ENCODE measurements around the gene ZNF362.
"Not testable (repeated sequence)": the region's sequence is repeated elsewhere in the genome, so short reads cannot be mapped to it uniquely, and the experiment has no call there.

ZNF362 gene

GRCh38 chr1:33235521-33235920, 20.8 kb upstream of the ZNF362 start:
- TF ChIP-seq POLR2A (IDR thresholded peaks at IDR 0.05; ENCODE audit: low read depth, low read length): no peak
- DNase-seq (ENCODE audit: insufficient read length, low spot score) (no peak), FAIRE-seq (no peak)

- FAIRE-seq (no peak), DNase-seq (ENCODE audit: insufficient read length, low spot score) (no peak)
- TF ChIP-seq POLR2A (IDR thresholded peaks at IDR 0.05; ENCODE audit: low read depth, low read length): no peak
Observed at GRCh38 chr1:33236498-33236897, 19.8 kb upstream of the ZNF362 start.

GRCh38 chr1:33237579-33237978, 18.7 kb upstream of the ZNF362 start:
- no peak for FAIRE-seq
- DNase-seq (ENCODE audit: insufficient read length, low spot score): no peak
- no peak for TF ChIP-seq POLR2A (IDR thresholded peaks at IDR 0.05; ENCODE audit: low read depth, low read length)

DNA sequence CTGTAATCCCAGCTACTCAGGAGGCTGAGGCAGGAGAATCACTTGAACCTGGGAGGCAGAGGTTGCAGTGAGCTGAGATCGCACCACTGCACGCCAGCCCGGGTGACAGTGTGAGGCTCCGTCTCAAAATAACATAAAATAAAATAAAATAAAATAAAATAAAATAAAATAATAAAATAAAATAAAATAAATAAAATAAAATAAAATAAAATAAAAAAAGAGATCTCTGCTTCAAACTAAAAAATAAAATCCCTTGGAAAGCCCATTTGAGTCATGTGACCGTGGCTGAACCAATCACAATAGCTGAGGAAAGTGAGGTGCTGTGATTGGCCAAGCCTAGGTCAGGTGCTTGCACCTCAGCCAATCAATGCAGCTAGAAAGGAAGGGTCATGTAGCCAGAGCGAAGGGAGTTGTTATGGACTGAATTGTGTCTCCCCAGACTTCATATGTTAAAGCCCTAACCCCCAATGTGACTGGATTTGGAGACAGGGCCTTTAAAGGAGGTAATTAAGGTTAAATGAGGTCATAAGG, 18.0 kb upstream of the ZNF362 start:
- not testable (repeated sequence) for DNase-seq (ENCODE audit: insufficient read length, low spot score); FAIRE-seq

DNA sequence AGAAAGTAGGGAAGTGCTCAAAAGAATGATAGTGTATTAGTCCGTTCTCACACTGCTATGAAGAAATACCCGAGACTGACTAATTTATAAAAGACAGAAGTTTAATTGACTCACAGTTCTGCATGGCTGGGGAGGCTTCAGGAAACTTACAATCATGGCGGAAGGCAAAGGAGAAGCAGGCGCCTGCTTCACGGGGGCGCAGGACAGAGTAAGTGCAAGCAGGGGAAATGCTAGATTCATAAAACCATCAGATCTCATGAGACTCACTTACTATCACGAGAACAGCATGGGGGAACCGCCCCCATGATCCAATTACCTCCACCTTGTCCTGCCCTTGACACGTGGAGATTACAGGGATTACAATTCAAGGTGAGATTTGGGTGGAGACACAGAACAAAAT, 16.9 kb upstream of the ZNF362 start:
- not testable (repeated sequence) for DNase-seq (ENCODE audit: insufficient read length, low spot score); FAIRE-seq

- no peak for TF ChIP-seq POLR2A (IDR thresholded peaks at IDR 0.05; ENCODE audit: low read depth, low read length)
- FAIRE-seq (no peak), DNase-seq (ENCODE audit: insufficient read length, low spot score) (no peak)
Observed at GRCh38 chr1:33241866-33242265, 14.4 kb upstream of the ZNF362 start.

DNA sequence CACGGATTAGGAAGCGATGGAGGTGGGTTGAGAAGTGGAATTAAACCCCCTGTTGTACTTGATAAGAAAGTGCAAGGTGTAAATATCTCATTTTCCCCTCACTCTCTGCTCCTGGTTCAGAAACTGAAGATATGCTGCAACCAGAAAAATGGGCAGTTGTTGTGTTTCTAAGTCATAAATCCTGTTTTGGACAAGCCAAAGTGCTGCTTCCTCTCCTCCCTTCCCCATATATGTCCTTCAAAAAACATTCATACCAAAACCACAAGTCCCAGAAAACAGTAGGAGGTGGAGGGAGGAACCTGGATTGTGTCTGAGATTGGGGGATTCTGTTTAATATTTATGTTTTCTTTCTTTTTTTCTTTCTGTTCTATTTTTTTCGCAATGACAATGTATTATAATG, 13.6 kb upstream of the ZNF362 start:
- no peak for TF ChIP-seq POLR2A (IDR thresholded peaks at IDR 0.05; ENCODE audit: low read depth, low read length)
- DNase-seq (ENCODE audit: insufficient read length, low spot score) (no peak), FAIRE-seq (no peak)

DNA sequence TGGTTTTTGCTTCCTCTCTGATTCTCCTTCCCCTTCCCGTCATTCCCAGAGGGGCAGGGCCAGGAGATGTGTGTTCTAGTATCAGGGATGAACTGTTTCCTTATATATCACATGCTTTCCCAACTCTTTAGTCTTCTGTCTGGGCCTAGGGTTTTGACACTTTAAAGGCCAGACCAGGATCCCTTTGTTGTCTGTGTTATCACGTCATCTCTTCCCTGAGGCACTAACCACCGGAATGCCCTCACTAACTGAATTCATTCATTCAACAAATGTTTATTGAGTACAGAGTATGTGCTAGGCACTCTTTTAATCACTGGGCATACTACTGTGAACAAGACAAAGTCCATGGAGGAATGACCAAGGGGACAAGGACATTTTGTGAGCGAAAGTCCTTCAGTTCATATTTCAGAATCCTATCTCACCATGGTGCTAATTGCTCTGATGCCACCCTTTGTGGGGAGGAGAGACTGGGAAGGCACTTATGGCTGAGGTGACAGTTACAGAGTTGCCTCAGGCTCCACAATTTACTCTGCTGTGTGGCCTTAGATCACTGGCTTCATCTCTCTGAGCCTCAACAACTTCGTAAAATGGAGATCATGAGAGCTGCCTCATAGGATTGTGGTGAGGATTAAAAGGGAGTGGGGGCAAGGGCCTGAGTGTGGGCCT, 12.0 kb upstream of the ZNF362 start:
- no peak for DNase-seq (ENCODE audit: insufficient read length, low spot score)
- FAIRE-seq: no peak

DNA sequence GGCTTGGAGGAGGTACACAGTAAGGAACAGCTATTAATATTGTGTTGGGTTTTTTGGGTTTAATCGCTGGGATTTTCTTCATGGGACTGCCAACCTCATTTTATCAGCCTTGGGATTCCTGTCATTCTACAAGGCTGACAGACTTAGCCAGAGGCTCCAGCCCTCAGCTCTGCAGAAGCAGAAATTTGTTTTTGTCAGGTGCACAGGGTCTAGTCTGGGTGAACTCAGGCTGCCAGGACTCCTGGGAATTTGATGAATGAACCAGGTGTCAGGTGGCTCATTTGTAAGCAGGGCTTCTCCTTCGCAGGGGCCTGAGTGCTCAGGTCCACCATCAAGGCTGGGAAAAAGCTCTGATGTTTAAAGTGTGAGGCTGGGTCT, 11.5 kb upstream of the ZNF362 start:
- DNase-seq (ENCODE audit: insufficient read length, low spot score): no peak
- no peak for FAIRE-seq
- TF ChIP-seq POLR2A (IDR thresholded peaks at IDR 0.05; ENCODE audit: low read depth, low read length): no peak

More for the DNA sequence above, 12.0 kb upstream of the ZNF362 start:
- TF ChIP-seq POLR2A (IDR thresholded peaks at IDR 0.05; ENCODE audit: low read depth, low read length): no peak

DNA sequence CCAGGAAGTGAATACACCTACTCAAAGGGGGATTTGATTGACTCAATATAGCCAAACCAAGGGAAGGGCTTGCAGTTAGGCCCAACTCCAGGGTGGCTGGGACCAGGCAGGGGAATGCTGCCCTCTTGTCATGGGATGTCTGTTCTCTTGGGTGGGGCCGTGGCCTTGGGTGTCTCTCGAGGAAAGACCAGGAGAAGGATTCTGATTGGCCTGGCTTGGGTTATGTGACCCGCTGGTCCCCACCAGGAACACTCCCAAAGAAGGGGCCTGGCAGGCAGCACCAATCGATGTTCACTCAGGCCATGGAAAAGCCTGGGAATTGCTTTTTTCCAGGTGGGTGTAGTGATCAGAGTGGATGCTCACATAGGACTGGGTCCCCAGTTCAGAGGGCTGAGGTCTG, 10.1 kb upstream of the ZNF362 start:
- DNase-seq (ENCODE audit: insufficient read length, low spot score) (no peak), FAIRE-seq (no peak)
- no peak for TF ChIP-seq POLR2A (IDR thresholded peaks at IDR 0.05; ENCODE audit: low read depth, low read length)

DNA sequence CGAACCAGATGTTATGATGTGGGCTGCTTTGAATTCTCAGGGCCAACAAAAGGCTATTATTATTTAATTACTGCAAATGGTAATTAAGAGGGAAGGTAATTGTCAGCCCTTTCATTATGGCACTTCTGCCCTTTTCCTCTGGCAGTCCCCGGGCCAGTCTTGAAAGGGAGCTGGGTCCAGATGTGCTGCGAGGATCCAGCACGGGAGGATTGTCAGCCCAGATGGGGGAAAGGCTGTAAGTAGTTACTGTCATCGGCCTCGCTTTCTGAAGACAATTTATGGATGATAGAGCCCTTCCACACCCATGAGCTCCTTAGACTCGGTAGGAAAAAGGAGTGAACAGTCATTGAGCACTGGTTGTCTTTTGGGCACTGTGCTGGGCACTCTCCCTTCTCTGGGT, 8.7 kb upstream of the ZNF362 start:
- TF ChIP-seq POLR2A (IDR thresholded peaks at IDR 0.05; ENCODE audit: low read depth, low read length): no peak
- no peak for FAIRE-seq
- DNase-seq (ENCODE audit: insufficient read length, low spot score): no peak

DNA sequence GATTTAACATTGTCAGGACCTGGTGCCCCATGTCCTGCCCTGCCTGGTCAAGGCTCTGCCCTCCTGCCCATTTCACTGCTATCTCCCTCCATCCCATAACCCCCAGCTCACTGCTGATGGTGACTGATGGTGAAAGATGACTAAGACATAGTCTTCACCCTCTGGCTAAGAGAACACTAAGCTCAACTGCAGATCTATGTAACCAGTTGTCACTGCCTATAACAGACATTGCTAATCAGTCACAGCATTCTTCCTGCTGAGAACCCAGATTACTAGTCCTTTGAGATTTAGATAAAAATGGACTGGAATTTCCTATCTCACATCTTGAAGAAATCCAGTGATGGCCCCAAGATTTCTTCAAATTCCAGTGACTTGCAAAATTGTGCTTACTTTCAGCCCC, 8.0 kb upstream of the ZNF362 start:
- TF ChIP-seq POLR2A (IDR thresholded peaks at IDR 0.05; ENCODE audit: low read depth, low read length): no peak
- FAIRE-seq: no peak
- no peak for DNase-seq (ENCODE audit: insufficient read length, low spot score)

DNA sequence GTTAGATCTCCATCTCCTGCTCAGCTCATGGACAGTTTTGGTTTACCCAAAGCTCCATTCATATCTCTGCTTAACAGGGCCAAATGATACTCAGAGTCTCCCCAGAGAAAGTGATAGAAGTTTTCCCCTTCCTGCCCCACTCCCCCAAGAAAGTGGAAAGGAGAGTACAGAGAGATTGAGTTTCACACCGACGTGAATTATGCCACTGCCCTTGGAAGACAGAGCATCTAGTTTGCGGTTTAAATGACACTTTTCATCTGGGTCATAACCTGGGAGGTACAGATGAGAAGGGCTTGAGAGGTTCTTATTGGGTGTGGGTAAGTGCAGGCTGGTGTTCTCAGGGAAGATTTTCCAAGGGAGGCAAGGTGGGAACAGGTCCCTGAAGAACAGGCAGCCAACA, 6.9 kb upstream of the ZNF362 start:
- FAIRE-seq (no peak), DNase-seq (ENCODE audit: insufficient read length, low spot score) (no peak)
- TF ChIP-seq POLR2A (IDR thresholded peaks at IDR 0.05; ENCODE audit: low read depth, low read length): no peak

GRCh38 chr1:33250217-33250616, 6.1 kb upstream of the ZNF362 start:
- FAIRE-seq: no peak
- TF ChIP-seq POLR2A (IDR thresholded peaks at IDR 0.05; ENCODE audit: low read depth, low read length): no peak
- DNase-seq (ENCODE audit: insufficient read length, low spot score): no peak

DNA sequence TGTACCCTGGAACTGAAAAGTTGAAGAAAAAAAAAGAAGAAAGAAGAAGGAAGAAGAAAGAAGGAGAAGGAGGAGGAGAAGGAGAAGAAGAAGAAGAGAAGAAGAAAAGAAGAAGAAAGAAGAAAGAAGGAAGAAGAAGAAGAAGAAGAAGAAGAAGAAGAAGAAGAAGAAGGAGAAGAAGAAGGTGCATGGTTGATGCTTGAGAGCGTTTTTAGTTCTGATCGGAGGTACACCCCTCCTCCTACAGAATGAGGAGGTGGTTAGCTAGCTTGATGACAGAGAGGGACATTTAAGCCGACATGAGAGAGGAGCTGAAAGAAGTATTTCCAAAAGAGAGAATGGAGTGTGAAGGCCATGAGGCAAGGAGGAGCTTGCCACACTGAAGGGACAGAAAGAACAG, 5.6 kb upstream of the ZNF362 start:
- DNase-seq (ENCODE audit: insufficient read length, low spot score): no peak
- no peak for TF ChIP-seq POLR2A (IDR thresholded peaks at IDR 0.05; ENCODE audit: low read depth, low read length)
- FAIRE-seq: no peak

GRCh38 chr1:33254491-33254890, 1.8 kb upstream of the ZNF362 start:
- TF ChIP-seq POLR2A (IDR thresholded peaks at IDR 0.05; ENCODE audit: low read depth, low read length): no peak
- FAIRE-seq: no peak
- DNase-seq (ENCODE audit: insufficient read length, low spot score): no peak
